HTR-8/SVneo (cell line): ENCODE measurements around the gene PPP2R5C.

Source experiments
- DNase-seq: peaks from one replicate; pipeline ENCODE4 v3.0.0; 2011; ENCODE audit warnings: low spot score, mixed read lengths; ENCODE audit not compliant: insufficient read length
- FAIRE-seq: peaks from 2 replicates; lab custom pipeline; 2011; peaks lifted over from hg19 to GRCh38; lab: Jason Lieb, UNC

Gene PPP2R5C

GRCh38 chr14:101973356-101973755, 211.8 kb downstream of the PPP2R5C start:
- DNase-seq (no peak), FAIRE-seq (no peak)

GRCh38 chr14:101975231-101975630, 213.7 kb downstream of the PPP2R5C start:
- no peak for DNase-seq
- FAIRE-seq, result no peak
